Heart left ventricle (tissue), 16 donors: ENCODE results near the gene TAF11L9. TPM values are rescaled to one million over a fixed set of nuclear protein-coding genes. Genes with fewer than 3 reads are reported as not detected.
"Not testable (repeated sequence)": the region's sequence is repeated elsewhere in the genome, so short reads cannot be mapped to it uniquely, and the experiment has no call there.

Experiments
- ATAC-seq, 4 donors: fragments of 200-7000 bp; cut with Tn5 transposase; one replicate each; pipeline ENCODE4 v1.9.1; 2020 to 2022; ENCODE audit warnings: moderate library complexity in 4 of 4, mild to moderate bottlenecking in 3 of 4, moderate number of reproducible peaks in 1 of 4
- DNase-seq, 5 donors: peaks; one replicate each; pipeline ENCODE4 v3.0.0-alpha.2; 2020
- H3K27ac ChIP-seq, 12 donors: fragments of 200-600 bp; sonication (generic) in 4 of 12; one replicate each; pipeline versions ENCODE4 v1.5.0 to v1.8.0; 2016 to 2022; ENCODE audit warnings: mild to moderate bottlenecking in 2 of 12
- H3K27me3 ChIP-seq, 9 donors: fragments of 200-600 bp; sonication (generic) in 2 of 9; one replicate each; pipeline versions ENCODE4 v1.5.1 to v1.8.0; 2016 to 2022; ENCODE audit warnings: mild to moderate bottlenecking in 3 of 9
- H3K36me3 ChIP-seq, 9 donors: fragments of 200-600 bp; sonication (generic) in 2 of 9; one replicate each; pipeline versions ENCODE4 v1.5.0 to v1.8.0; 2018 to 2022; ENCODE audit warnings: mild to moderate bottlenecking in 2 of 9
- H3K4me1 ChIP-seq, 12 donors: fragments of 200-600 bp; sonication (generic) in 4 of 12; one replicate each; pipeline versions ENCODE4 v1.5.0 to v1.8.0; 2016 to 2022; ENCODE audit warnings: mild to moderate bottlenecking in 3 of 12
- H3K4me3 ChIP-seq, 12 donors: fragments of 200-600 bp; sonication (generic) in 4 of 12; one replicate each; pipeline versions ENCODE4 v1.5.0 to v1.8.0; 2017 to 2022; ENCODE audit warnings: mild to moderate bottlenecking in 9 of 12, moderate library complexity in 4 of 12
- H3K9me3 ChIP-seq, 12 donors: fragments of 200-600 bp; sonication (generic) in 4 of 12; one replicate each; pipeline versions ENCODE4 v1.5.0 to v1.8.0; 2016 to 2022; ENCODE audit warnings: mild to moderate bottlenecking in 1 of 12
- WGBS, 4 donors: extraction: QIAGEN DNeasy Blood & Tissue Kit in 2 of 4; methylation state at CpG; one replicate each; pipeline versions ENCODE4 v1.1.5 to v1.1.7; 2013 to 2018; 5-methylcytosine and 5-hydroxymethylcytosine counted together
- intact Hi-C, 10 donors: fragments of 100-400 bp; cut with DNase I; formaldehyde crosslinking; loops; one replicate each; pipeline versions ENCODE4 v1.11.1 to v1.14.2; 2022
- polyA plus RNA-seq, 2 donors: library from polyadenylated mRNA; stranded (reverse); fragments of 200-250 nt; gene quantifications; one replicate each; pipeline ENCODE4 v1.2.3, GENCODE V29; 2013
- total RNA-seq, 9 donors: library from RNA; depleted of rRNA in 2 of 9; stranded (reverse); fragments of >200 nt in 2 of 9; fragmentation: NEBNext Ultra II Directional in 3 of 9; extraction: Animal tissue kit (Norgen Biotek cat#: 25700) in 3 of 9; gene quantifications; one replicate each; pipeline versions ENCODE4 v1.1.0 to v1.2.4, GENCODE V29; 2016 to 2023
- donor health status: ischemic (EF 13 %, LVEDD 7.1; RV severe dilation, severe dysfunction).
- donor health status: healthy with polysubstance abuse.
- donor health status: DM: no; HTN: yes; CAD: no.
- donor health status: DM: no; HTN: no; CAD: no.
- donor health status: ischemic (EF 25% LVEDD 6.9; RV normal size, moderate dysfunction).
- donor health status: ischemic (EF 25% LVEDD 5.7; RV mildly dilated, moderate dysfunction).
- donor health status: healthy.
- donor health status: DM: yes; HTN: yes; CAD: no.
- donor health status: ischemic (EF 35%, LVEDD 5.7; RV mildly dilated, moderate dysfunction).
- donor health status: nonischemic (EF 11% LVEDD 7.7; RV severe dilation, severe dysfunction).
- donor health status: DM: yes; HTN: yes; CAD: no.
- donor health status: PGD.
- donor health status: ischemic (EF 29% LVEDD 5.4; RV normal size, mild dysfunction).
- donor health status: nonischemic (EF 23%, LVEDD 6.1; RV moderate dilation, normal function).

The TAF11L9 gene
- total and polyA plus RNA-seq, 11 donors = not detected

DNA sequence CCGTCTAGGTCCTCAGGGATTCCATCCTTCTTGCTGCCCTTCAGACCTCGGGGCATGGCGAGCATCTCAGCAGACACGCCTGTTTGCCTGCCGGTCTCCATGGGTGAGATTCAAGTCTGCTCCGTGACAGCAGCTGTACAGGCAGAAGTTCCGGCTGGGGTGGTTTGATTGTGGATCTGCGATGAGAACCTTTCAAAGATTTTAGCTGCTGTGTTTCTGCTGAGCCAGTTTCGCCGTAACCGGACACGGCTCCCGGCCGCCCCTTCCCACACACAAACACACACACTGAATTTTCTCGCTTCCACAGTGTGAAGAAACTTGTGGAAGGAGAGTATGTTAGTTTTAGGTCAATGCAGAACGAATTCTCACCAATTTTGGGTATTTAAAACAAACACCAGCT is 8.5 kb downstream of the TAF11L9 start, which contains the start of gene TAF11L7:
Gene TAF11L7 (minus strand): TSS at position 101 of the 400 bp plus-strand sequence.
- no CpG with 5 or more reads among the region's 16 CpGs for WGBS, 4 donors
- H3K4me3 ChIP-seq, H3K27me3 ChIP-seq, DNase-seq, ATAC-seq, H3K9me3 ChIP-seq, H3K36me3 ChIP-seq, intact Hi-C loops, H3K27ac ChIP-seq, H3K4me1 ChIP-seq: not testable (repeated sequence)

Other genes starting within 250 kb of the TAF11L9 start
- gene TAF11L2, start 96.2 kb downstream of the TAF11L9 start, total RNA-seq = not detected
- not detected for gene TAF11L2, start 96.2 kb downstream of the TAF11L9 start, polyA plus RNA-seq
- not detected for gene TAF11L3, start 76.0 kb downstream of the TAF11L9 start, total RNA-seq
- not detected for gene TAF11L3, start 76.0 kb downstream of the TAF11L9 start, polyA plus RNA-seq
- not detected for gene TAF11L4, start 72.6 kb downstream of the TAF11L9 start, total RNA-seq
- not detected for gene TAF11L4, start 72.6 kb downstream of the TAF11L9 start, polyA plus RNA-seq
- not detected for gene TAF11L5, start 69.2 kb downstream of the TAF11L9 start, total RNA-seq
- gene TAF11L5, start 69.2 kb downstream of the TAF11L9 start, polyA plus RNA-seq = not detected
- not detected for gene TAF11L6, start 65.7 kb downstream of the TAF11L9 start, total RNA-seq
- not detected for gene TAF11L6, start 65.7 kb downstream of the TAF11L9 start, polyA plus RNA-seq
- not detected for gene TAF11L7, start 8.6 kb downstream of the TAF11L9 start, total RNA-seq
- gene TAF11L7, start 8.6 kb downstream of the TAF11L9 start, polyA plus RNA-seq = not detected
- not detected for gene TAF11L8, start 3.4 kb downstream of the TAF11L9 start, total RNA-seq
- gene TAF11L8, start 3.4 kb downstream of the TAF11L9 start, polyA plus RNA-seq = not detected
- gene TAF11L10, start 3.4 kb upstream of the TAF11L9 start, total RNA-seq = not detected
- not detected for gene TAF11L10, start 3.4 kb upstream of the TAF11L9 start, polyA plus RNA-seq
- not detected for gene TAF11L11, start 9.8 kb upstream of the TAF11L9 start, total RNA-seq
- not detected for gene TAF11L11, start 9.8 kb upstream of the TAF11L9 start, polyA plus RNA-seq
- gene TAF11L12, start 16.0 kb upstream of the TAF11L9 start, total RNA-seq = not detected
- gene TAF11L12, start 16.0 kb upstream of the TAF11L9 start, polyA plus RNA-seq = not detected
- gene TAF11L13, start 37.7 kb upstream of the TAF11L9 start, total RNA-seq = not detected
- gene TAF11L13, start 37.7 kb upstream of the TAF11L9 start, polyA plus RNA-seq = not detected
- gene TAF11L14, start 40.1 kb upstream of the TAF11L9 start, total RNA-seq = not detected
- gene TAF11L14, start 40.1 kb upstream of the TAF11L9 start, polyA plus RNA-seq = not detected